ENCODE data around the gene TBC1D22A. TPM values are rescaled to one million over a fixed set of nuclear protein-coding genes. Genes with fewer than 3 reads are reported as not detected.
A peak's percentile ranks its signal among the peaks of the same experiment; 100 is the strongest.

The TBC1D22A gene
- total RNA-seq, 1 donor from 2014 or later = 14.3 TPM

GRCh38 chr22:46823654-46824053 lies 61.2 kb downstream of the TBC1D22A start:
- Mint-ChIP-seq H3K4me3 (no peak overlapping the region), H3K4me1 (peaks cover 11% of the 10 kb centered on the region), H3K36me3 (ENCODE audit: low read depth) (peaks cover 50% of the 10 kb centered on the region), H3K9me3 (peaks cover 12% of the 10 kb centered on the region), H3K27ac (ENCODE audit: unreplicated experiment) (no peak overlapping the region), H3K27me3 (ENCODE audit: low read depth) (no peaks in the 10 kb centered on the region)
- no peak for TF ChIP-seq CTCF (conservative IDR thresholded peaks at IDR 0.05)
- no peak for DNase-seq (ENCODE audit: low read depth, low spot score)

GRCh38 chr22:46824344-46824909 lies 62.0 kb downstream of the TBC1D22A start:
- no peak overlapping the region for H3K4me3 Mint-ChIP-seq
- H3K27ac Mint-ChIP-seq (ENCODE audit: unreplicated experiment) = peak overlapping the region; percentile 70
- no peak for TF ChIP-seq CTCF (conservative IDR thresholded peaks at IDR 0.05)
- peaks cover 51% of the 10 kb centered on the region for H3K36me3 Mint-ChIP-seq (ENCODE audit: low read depth)
- H3K27me3 Mint-ChIP-seq (ENCODE audit: low read depth) = no peaks in the 10 kb centered on the region
- H3K9me3 Mint-ChIP-seq = peaks cover 12% of the 10 kb centered on the region
- H3K4me1 Mint-ChIP-seq = peaks cover 9% of the 10 kb centered on the region
- no peak for DNase-seq (ENCODE audit: low read depth, low spot score)

- no peak for TF ChIP-seq CTCF (conservative IDR thresholded peaks at IDR 0.05)
- peaks cover 47% of the 10 kb centered on the region for H3K36me3 Mint-ChIP-seq (ENCODE audit: low read depth)
- H3K4me1 Mint-ChIP-seq = peaks cover 15% of the 10 kb centered on the region
- DNase-seq (ENCODE audit: low read depth, low spot score) = no peak
- H3K9me3 Mint-ChIP-seq = peaks cover 8% of the 10 kb centered on the region
- no peak overlapping the region for H3K27ac Mint-ChIP-seq (ENCODE audit: unreplicated experiment)
- H3K27me3 Mint-ChIP-seq (ENCODE audit: low read depth) = no peaks in the 10 kb centered on the region
- H3K4me3 Mint-ChIP-seq = no peak overlapping the region
Observed at GRCh38 chr22:46824980-46825544, 62.6 kb downstream of the TBC1D22A start.

GRCh38 chr22:46826438-46827135 lies 64.1 kb downstream of the TBC1D22A start:
- DNase-seq (ENCODE audit: low read depth, low spot score) = no peak
- H3K9me3 Mint-ChIP-seq = peaks cover 2% of the 10 kb centered on the region
- H3K4me3 Mint-ChIP-seq = no peak overlapping the region
- H3K4me1 Mint-ChIP-seq = peaks cover 15% of the 10 kb centered on the region
- TF ChIP-seq CTCF (conservative IDR thresholded peaks at IDR 0.05) = no peak
- H3K36me3 Mint-ChIP-seq (ENCODE audit: low read depth) = peaks cover 35% of the 10 kb centered on the region
- H3K27ac Mint-ChIP-seq (ENCODE audit: unreplicated experiment) = no peak overlapping the region
- no peaks in the 10 kb centered on the region for H3K27me3 Mint-ChIP-seq (ENCODE audit: low read depth)

- peak; percentile 29 for TF ChIP-seq CTCF (conservative IDR thresholded peaks at IDR 0.05)
- H3K4me1 Mint-ChIP-seq = peaks cover 15% of the 10 kb centered on the region
- peaks cover 2% of the 10 kb centered on the region for H3K9me3 Mint-ChIP-seq
- no peak overlapping the region for H3K4me3 Mint-ChIP-seq
- no peaks in the 10 kb centered on the region for H3K27me3 Mint-ChIP-seq (ENCODE audit: low read depth)
- H3K36me3 Mint-ChIP-seq (ENCODE audit: low read depth) = peaks cover 28% of the 10 kb centered on the region
- DNase-seq (ENCODE audit: low read depth, low spot score) = no peak
- H3K27ac Mint-ChIP-seq (ENCODE audit: unreplicated experiment) = peak overlapping the region; percentile 12
Observed at GRCh38 chr22:46827136-46827780, 64.8 kb downstream of the TBC1D22A start.

All from neural crest cell (in vitro differentiated cells).